ENCODE results near the gene SLC46A2.

Gene SLC46A2

GRCh38 chr9:112884721-112885120 lies 6.0 kb downstream of the SLC46A2 start:
- no peak for DNase-seq

GRCh38 chr9:112884101-112884500 lies 6.6 kb downstream of the SLC46A2 start:
- no peak for DNase-seq

GRCh38 chr9:112881331-112881730 lies 9.3 kb downstream of the SLC46A2 start:
- no peak for DNase-seq

- DNase-seq: no peak
Measured at GRCh38 chr9:112880650-112881049, 10.0 kb downstream of the SLC46A2 start.

- no peak for DNase-seq
Measured at GRCh38 chr9:112878752-112879151, 11.9 kb downstream of the SLC46A2 start.

- DNase-seq: no peak
Measured at GRCh38 chr9:112873773-112874405, 16.8 kb downstream of the SLC46A2 start.

- no peak for DNase-seq
Measured at GRCh38 chr9:112872019-112872418, 18.7 kb downstream of the SLC46A2 start.

GRCh38 chr9:112870556-112870955 lies 20.1 kb downstream of the SLC46A2 start:
- DNase-seq: no peak

- no peak for DNase-seq
Measured at GRCh38 chr9:112869917-112870316, 20.8 kb downstream of the SLC46A2 start.

- no peak for DNase-seq
Measured at GRCh38 chr9:112869041-112869529, 21.6 kb downstream of the SLC46A2 start.

GRCh38 chr9:112868461-112868860 lies 22.2 kb downstream of the SLC46A2 start:
- no peak for DNase-seq

- no peak for DNase-seq
Measured at GRCh38 chr9:112867275-112867991, 23.2 kb downstream of the SLC46A2 start.

GRCh38 chr9:112866662-112867274 lies 23.9 kb downstream of the SLC46A2 start:
- no peak for DNase-seq

GRCh38 chr9:112864982-112865381 lies 25.7 kb downstream of the SLC46A2 start:
- no peak for DNase-seq

- DNase-seq: no peak
Measured at GRCh38 chr9:112864403-112864802, 26.3 kb downstream of the SLC46A2 start.

- DNase-seq: no peak
Measured at GRCh38 chr9:112863746-112864145, 26.9 kb downstream of the SLC46A2 start.

- DNase-seq: no peak
Measured at GRCh38 chr9:112863214-112863613, 27.5 kb downstream of the SLC46A2 start.

- DNase-seq: no peak
Measured at GRCh38 chr9:112861638-112862555, 28.8 kb downstream of the SLC46A2 start.

GRCh38 chr9:112861155-112861554 lies 29.5 kb downstream of the SLC46A2 start:
- DNase-seq: no peak

- DNase-seq: no peak
Measured at GRCh38 chr9:112860451-112860850, 30.2 kb downstream of the SLC46A2 start.

GRCh38 chr9:112858625-112859147 lies 32.0 kb downstream of the SLC46A2 start:
- no peak for DNase-seq

GRCh38 chr9:112858005-112858404 lies 32.7 kb downstream of the SLC46A2 start:
- no peak for DNase-seq

- DNase-seq: no peak
Measured at GRCh38 chr9:112856843-112857242, 33.8 kb downstream of the SLC46A2 start.
